ENCODE measurements around the gene CORO2B. TPM values are rescaled to one million over a fixed set of nuclear protein-coding genes. Genes with fewer than 3 reads are reported as not detected.

Gene CORO2B
- total RNA-seq, 8 experiments from 2014 or later = 2.1 to 28.3 (median 16.4) TPM

GRCh38 chr15:68620721-68621527 is 42.1 kb downstream of the CORO2B start:
- in situ Hi-C loops (cut with MboI; ENCODE audit: low pct_unique_long_range_greater_than_20kb in 2 of 9, low sequenced_read_pairs in 9 of 9, unreplicated experiment in 9 of 9) = no loop called here
- Histone ChIP-seq H3K27ac (peak overlapping the region; percentile 73 to 80), H3K4me1 (replicated peaks in 1 of 2) (peaks cover 25 to 34% of the 10 kb centered on the region in 2 donors), H3K4me3 (peak overlapping the region in 1 of 5 donors; percentile 8)
- ATAC-seq (replicated peaks in 6 of 8) = peak; percentile 83 to 94 (median 90)
- 0 to 100% (median 37%) methylated on average over 1 to 8 of the region's 19 CpGs; no CpG with 5 or more reads in 2 of the 10 experiments for WGBS, 10 experiments

- 75 to 100% (median 100%) methylated on average over 1 of the region's 1 CpG; no CpG with 5 or more reads in 6 of the 10 experiments for whole genome bisulfite sequencing, 10 experiments
- H3K4me3 ChIP-seq = no peak overlapping the region
Measured at GRCh38 chr15:68621535-68621934, 42.7 kb downstream of the CORO2B start.

GRCh38 chr15:68623301-68623892 is 44.6 kb downstream of the CORO2B start:
- Histone ChIP-seq H3K27ac (peak overlapping the region in 1 of 2 donors; percentile 3), H3K4me1 (replicated peaks in 1 of 2) (peaks cover 34 to 35% of the 10 kb centered on the region in 2 donors), H3K4me3 (no peak overlapping the region)
- peak; percentile 6 to 76 (median 56) for ATAC-seq (replicated peaks in 6 of 8)
- WGBS, 10 experiments = 40 to 100% (median 58%) methylated on average over 1 to 3 of the region's 13 CpGs; no CpG with 5 or more reads in 6 of the 10 experiments
- in situ Hi-C loops (cut with MboI; ENCODE audit: low pct_unique_long_range_greater_than_20kb in 2 of 9, low sequenced_read_pairs in 9 of 9, unreplicated experiment in 9 of 9) = no loop called here

More at GRCh38 chr15:68621535-68621934, 42.7 kb downstream of the CORO2B start:
- peak overlapping the region; percentile 73 to 80 for H3K27ac ChIP-seq
- ATAC-seq (replicated peaks in 6 of 8) = no peak
- H3K4me1 ChIP-seq (replicated peaks in 1 of 2) = peaks cover 25 to 35% of the 10 kb centered on the region in 2 donors
- in situ Hi-C loops (cut with MboI; ENCODE audit: low pct_unique_long_range_greater_than_20kb in 2 of 9, low sequenced_read_pairs in 9 of 9, unreplicated experiment in 9 of 9) = no loop called here

GRCh38 chr15:68625853-68626252 is 47.1 kb downstream of the CORO2B start:
- in situ Hi-C loops (cut with MboI; ENCODE audit: low pct_unique_long_range_greater_than_20kb in 2 of 9, low sequenced_read_pairs in 9 of 9, unreplicated experiment in 9 of 9) = no loop called here
- no peak overlapping the region for H3K27ac ChIP-seq
- no peak for ATAC-seq (replicated peaks in 6 of 8)
- WGBS, 10 experiments = 33 to 80% (median 65%) methylated on average over 1 to 4 of the region's 4 CpGs; no CpG with 5 or more reads in 4 of the 10 experiments
- peaks cover 34 to 44% of the 10 kb centered on the region in 2 donors for H3K4me1 ChIP-seq (replicated peaks in 1 of 2)
- no peak overlapping the region for H3K4me3 ChIP-seq

GRCh38 chr15:68626283-68626682 is 47.5 kb downstream of the CORO2B start:
- Histone ChIP-seq H3K4me3 (no peak overlapping the region), H3K27ac (no peak overlapping the region), H3K4me1 (replicated peaks in 1 of 2) (peaks cover 30 to 42% of the 10 kb centered on the region in 2 donors)
- WGBS, 10 experiments = 25 to 73% (median 60%) methylated on average over 1 to 2 of the region's 3 CpGs; no CpG with 5 or more reads in 5 of the 10 experiments
- in situ Hi-C loops (cut with MboI; ENCODE audit: low pct_unique_long_range_greater_than_20kb in 2 of 9, low sequenced_read_pairs in 9 of 9, unreplicated experiment in 9 of 9) = no loop called here
- no peak for ATAC-seq (replicated peaks in 6 of 8)

GRCh38 chr15:68626739-68627138 is 47.9 kb downstream of the CORO2B start:
- no peak for ATAC-seq (replicated peaks in 6 of 8)
- in situ Hi-C loops (cut with MboI; ENCODE audit: low pct_unique_long_range_greater_than_20kb in 2 of 9, low sequenced_read_pairs in 9 of 9, unreplicated experiment in 9 of 9) = no loop called here
- Histone ChIP-seq H3K4me1 (replicated peaks in 1 of 2) (peaks cover 25 to 42% of the 10 kb centered on the region in 2 donors), H3K4me3 (no peak overlapping the region), H3K27ac (no peak overlapping the region)
- WGBS, 10 experiments = 76 to 100% (median 100%) methylated on average over 1 to 3 of the region's 3 CpGs; no CpG with 5 or more reads in 5 of the 10 experiments

GRCh38 chr15:68627476-68627875 is 48.7 kb downstream of the CORO2B start:
- peaks cover 24 to 48% of the 10 kb centered on the region in 2 donors for H3K4me1 ChIP-seq (replicated peaks in 1 of 2)
- no peak overlapping the region for H3K27ac ChIP-seq
- in situ Hi-C loops (cut with MboI; ENCODE audit: low pct_unique_long_range_greater_than_20kb in 2 of 9, low sequenced_read_pairs in 9 of 9, unreplicated experiment in 9 of 9) = no loop called here
- 87 to 100% (median 92%) methylated on average over 1 to 4 of the region's 7 CpGs; no CpG with 5 or more reads in 6 of the 10 experiments for WGBS, 10 experiments
- no peak overlapping the region for H3K4me3 ChIP-seq
- no peak for ATAC-seq (replicated peaks in 6 of 8)

- Histone ChIP-seq H3K4me3 (no peak overlapping the region), H3K27ac (no peak overlapping the region), H3K4me1 (replicated peaks in 1 of 2) (peaks cover 25 to 48% of the 10 kb centered on the region in 2 donors)
- 80 to 100% (median 100%) methylated on average over 1 of the region's 2 CpGs; no CpG with 5 or more reads in 2 of the 10 experiments for WGBS, 10 experiments
- in situ Hi-C loops (cut with MboI; ENCODE audit: low pct_unique_long_range_greater_than_20kb in 2 of 9, low sequenced_read_pairs in 9 of 9, unreplicated experiment in 9 of 9) = no loop called here
- ATAC-seq (replicated peaks in 6 of 8) = peak in 4 of 8 experiments; percentile 51 to 87 (median 66)
Measured at GRCh38 chr15:68627995-68628394, 49.2 kb downstream of the CORO2B start.

GRCh38 chr15:68629519-68630210 is 50.9 kb downstream of the CORO2B start:
- peak in 1 of 8 experiments; percentile 30 for ATAC-seq (replicated peaks in 6 of 8)
- 0 to 100% (median 55%) methylated on average over 1 to 4 of the region's 8 CpGs; no CpG with 5 or more reads in 3 of the 10 experiments for WGBS, 10 experiments
- Histone ChIP-seq H3K4me3 (no peak overlapping the region), H3K4me1 (replicated peaks in 1 of 2) (peaks cover 22 to 48% of the 10 kb centered on the region in 2 donors), H3K27ac (no peak overlapping the region)
- in situ Hi-C loops (cut with MboI; ENCODE audit: low pct_unique_long_range_greater_than_20kb in 2 of 9, low sequenced_read_pairs in 9 of 9, unreplicated experiment in 9 of 9) = no loop called here

GRCh38 chr15:68630211-68630555 is 51.4 kb downstream of the CORO2B start:
- H3K4me1 ChIP-seq (replicated peaks in 1 of 2) = peaks cover 22 to 51% of the 10 kb centered on the region in 2 donors
- no peak overlapping the region for H3K4me3 ChIP-seq
- WGBS, 10 experiments = 72 to 100% (median 78%) methylated on average over 1 to 9 of the region's 9 CpGs; no CpG with 5 or more reads in 4 of the 10 experiments
- ATAC-seq (replicated peaks in 6 of 8) = no peak
- in situ Hi-C loops (cut with MboI; ENCODE audit: low pct_unique_long_range_greater_than_20kb in 2 of 9, low sequenced_read_pairs in 9 of 9, unreplicated experiment in 9 of 9) = no loop called here
- no peak overlapping the region for H3K27ac ChIP-seq

GRCh38 chr15:68630836-68631235 is 52.0 kb downstream of the CORO2B start:
- 91 to 100% (median 100%) methylated on average over 1 to 3 of the region's 8 CpGs; no CpG with 5 or more reads in 5 of the 10 experiments for WGBS, 10 experiments
- no peak overlapping the region for H3K27ac ChIP-seq
- H3K4me3 ChIP-seq = no peak overlapping the region
- ATAC-seq (replicated peaks in 6 of 8) = no peak
- peaks cover 22 to 51% of the 10 kb centered on the region in 2 donors for H3K4me1 ChIP-seq (replicated peaks in 1 of 2)
- in situ Hi-C loops (cut with MboI; ENCODE audit: low pct_unique_long_range_greater_than_20kb in 2 of 9, low sequenced_read_pairs in 9 of 9, unreplicated experiment in 9 of 9) = no loop called here

GRCh38 chr15:68631601-68632051 is 52.8 kb downstream of the CORO2B start:
- Histone ChIP-seq H3K27ac (no peak overlapping the region), H3K4me1 (replicated peaks in 1 of 2) (peaks cover 25 to 58% of the 10 kb centered on the region in 2 donors), H3K4me3 (no peak overlapping the region)
- WGBS, 10 experiments = 29 to 100% (median 80%) methylated on average over 1 to 3 of the region's 6 CpGs; no CpG with 5 or more reads in 5 of the 10 experiments
- peak in 3 of 8 experiments; percentile 39 to 83 (median 52) for ATAC-seq (replicated peaks in 6 of 8)
- in situ Hi-C loops (cut with MboI; ENCODE audit: low pct_unique_long_range_greater_than_20kb in 2 of 9, low sequenced_read_pairs in 9 of 9, unreplicated experiment in 9 of 9) = no loop called here
